GM12878 (cell line): ENCODE data around the gene DOCK1. TPM values are rescaled to one million over a fixed set of nuclear protein-coding genes. Genes with fewer than 3 reads are reported as not detected.

Experiments
- ATAC-seq: fragments of 200-7000 bp; cut with Tn5 transposase; 3 replicates; pipeline ENCODE4 v1.9.1; 2020; ENCODE audit warnings: mild to moderate bottlenecking, moderate library complexity
- BruUV-seq: library from RNA; stranded (reverse); fragments of 400-500 nt; replicated peaks from 2 replicates; lab custom pipeline; 2021; lab: Mats Ljungman, UMichigan
- CTCF ChIA-PET: fragments of 300-600 bp; sonication (Branson Sonifier 250); formaldehyde crosslinking; extraction: SDS; loops from one replicate; lab custom pipeline; 2021; ENCODE audit warnings: inconsistent platforms; lab: Yijun Ruan, JAX
- POLR2A ChIA-PET: fragments of 350-600 bp; formaldehyde crosslinking; extraction: SDS; loops from one replicate; lab custom pipeline; 2021; ENCODE audit warnings: inconsistent platforms; lab: Charles Lee
- RAD21 ChIA-PET: fragments of 300-600 bp; sonication (Branson Sonifier 250); formaldehyde crosslinking; loops from one replicate; lab custom pipeline; 2023; ENCODE audit warnings: antibody characterized with exemption; ENCODE audit not compliant: unreplicated experiment; lab: Charles Lee
- SMC1A ChIA-PET: fragments of 300-600 bp; sonication (Branson Sonifier 250); formaldehyde crosslinking; loops from one replicate; lab custom pipeline; 2023; ENCODE audit not compliant: unreplicated experiment, uncharacterized antibody; lab: Charles Lee
- DNase-seq: peaks from one replicate; pipeline ENCODE4 v3.0.0-alpha.2; 2011; ENCODE audit warnings: low read depth, low spot score
- FAIRE-seq: peaks from 3 replicates; lab custom pipeline; 2011; peaks lifted over from hg19 to GRCh38; lab: Jason Lieb, UNC
- H2AFZ ChIP-seq: 2 replicates; pipeline ENCODE4 v1.6.0; 2011; ENCODE audit warnings: low read depth, low read length, control low read depth; ENCODE audit not compliant: control insufficient read depth
- H3K27ac ChIP-seq: 2 replicates; pipeline ENCODE4 v1.5.1; 2011; ENCODE audit warnings: control low read depth; ENCODE audit not compliant: control insufficient read depth, insufficient read depth
- H3K27me3 ChIP-seq, 2 experiments: replicated peaks in 1 of 2; 2 replicates each; pipeline versions ENCODE4 v1.6.0 to v1.6.1; 2011; ENCODE audit warnings: low read length in 1 of 2; ENCODE audit not compliant: control insufficient read depth in 2 of 2, insufficient read depth in 2 of 2
- H3K36me3 ChIP-seq, 2 experiments: 2 replicates each; pipeline ENCODE4 v1.5.1; 2011; ENCODE audit warnings: low read length in 1 of 2; ENCODE audit not compliant: control insufficient read depth in 2 of 2, insufficient read depth in 2 of 2
- H3K4me1 ChIP-seq: 2 replicates; pipeline ENCODE4 v1.6.1; 2011; ENCODE audit warnings: mild to moderate bottlenecking, low read length, moderate library complexity, mixed read lengths; ENCODE audit not compliant: control insufficient read depth, insufficient read depth
- H3K4me2 ChIP-seq: 2 replicates; pipeline ENCODE4 v1.6.0; 2011; ENCODE audit warnings: control low read depth; ENCODE audit not compliant: control insufficient read depth, insufficient read depth
- H3K4me3 ChIP-seq: fragments of 200-600 bp; sonication (generic); 2 replicates; pipeline ENCODE4 v1.5.1; 2016
- H3K79me2 ChIP-seq: 2 replicates; pipeline ENCODE4 v1.6.0; 2011; ENCODE audit warnings: low read length; ENCODE audit not compliant: control insufficient read depth, insufficient read depth
- H3K9ac ChIP-seq: 2 replicates; pipeline ENCODE4 v1.8.0; 2011; ENCODE audit warnings: low read length, control low read depth, mixed read lengths; ENCODE audit not compliant: control insufficient read depth, insufficient read depth
- H3K9me3 ChIP-seq: replicated peaks from 3 replicates; pipeline ENCODE4 v1.5.1; 2011; ENCODE audit warnings: mild to moderate bottlenecking, low read length; ENCODE audit not compliant: control insufficient read depth, insufficient read depth
- H4K20me1 ChIP-seq: 2 replicates; pipeline ENCODE4 v1.6.0; 2011; ENCODE audit not compliant: control insufficient read depth, insufficient read depth
- CEBPB ChIP-seq, 2 experiments: fragments of 150-350 bp in 1 of 2; IDR thresholded peaks; 2 replicates each; pipeline ENCODE4 v1.6.1; 2012 to 2014; ENCODE audit warnings: low read depth in 2 of 2, low read length in 2 of 2, borderline replicate concordance in 1 of 2, inconsistent platforms in 1 of 2
- SREBF1 ChIP-seq: IDR thresholded peaks from 2 replicates; pipeline ENCODE4 v1.6.1; 2012; ENCODE audit warnings: mild to moderate bottlenecking, low read length
- WGBS: methylation state at CpG from one replicate; pipeline ENCODE4 v1.1.6; 2016; ENCODE audit warnings: low lambda C conversion rate; ENCODE audit not compliant: insufficient replicate concordance, insufficient coverage; ENCODE audit errors: missing lambda C conversion rate; 5-methylcytosine and 5-hydroxymethylcytosine counted together
- in situ Hi-C: fragments of 300-500 bp; cut with MboI; formaldehyde crosslinking; loops from 9 replicates; pipeline ENCODE4 v1.14.3; 2018; ENCODE audit warnings: mixed read lengths
- intact Hi-C: fragments of 100-400 bp; cut with micrococcal nuclease; formaldehyde crosslinking; loops from one replicate; pipeline ENCODE4 v1.14.2; 2022; ENCODE audit not compliant: unreplicated experiment
- polyA plus RNA-seq, 11 experiments: library from polyadenylated mRNA; depleted of rRNA in 4 of 11; unstranded in 6 of 11; stranded (reverse) in 5 of 11; fragments of >200 nt; fragmentation: Nextera tagmentation in 4 of 11; fragmentation: Illumina TruSeq in 1 of 11; extraction: Ambion mirVana in 4 of 11; extraction: Trizol in 1 of 11; gene quantifications; 1 replicate in 1 of 11; 2 replicates in 10 of 11; pipeline versions ENCODE4 v1.2.1 to v1.2.3, GENCODE V29; 2011 to 2016; ENCODE audit warnings: inconsistent platforms in 2 of 11, missing spikeins in 2 of 11, low read depth in 1 of 11
- total RNA-seq, 4 experiments: library from RNA; depleted of rRNA in 3 of 4; stranded (reverse); fragments of >200 nt in 3 of 4; fragmentation: Illumina TruSeq in 1 of 4; extraction: Trizol in 1 of 4; gene quantifications; 2 replicates each; pipeline versions ENCODE4 v1.2.1 to v1.2.3, GENCODE V29; 2013 to 2021
- TF ChIP-seq, protein P1 (sequence below): IDR thresholded peaks from 2 replicates; pipeline ENCODE4 v1.6.1; 2012; ENCODE audit warnings: mild to moderate bottlenecking, low read depth, low read length

Gene DOCK1
- total and polyA plus RNA-seq, 10 of the 15 experiments (the other 5 are each of a cell fraction or from before 2014, with no cell fraction given), result 0.05 to 0.18 TPM; not detected in 8

GRCh38 chr10:127174866-127175265 lies 269.6 kb downstream of the DOCK1 start:
- ATAC-seq, result no peak
- in situ Hi-C loops (no loop called here), intact Hi-C loops (no loop called here)
- no peak for DNase-seq
- Histone ChIP-seq H2AFZ (no peak overlapping the region), H3K27me3 (no peaks in the 10 kb centered on the region), H3K27ac (no peak overlapping the region), H3K36me3 (no peaks in the 10 kb centered on the region), H3K4me1 (no peaks in the 10 kb centered on the region), H3K79me2 (no peaks in the 10 kb centered on the region), H3K4me3 (no peak overlapping the region), H4K20me1 (no peaks in the 10 kb centered on the region), H3K9me3 (no peaks in the 10 kb centered on the region), H3K9ac (no peak overlapping the region), H3K4me2 (no peak overlapping the region)
- POLR2A ChIA-PET, result no interaction called here
- RAD21 ChIA-PET, result no interaction called here
- CTCF ChIA-PET, result no interaction called here
- 58% methylated on average over 8 of the region's 8 CpGs for WGBS
- TF ChIP-seq CEBPB (IDR thresholded peaks at IDR 0.05; ENCODE audit: borderline replicate concordance in 1 of 2, low read depth in 2 of 2, low read length in 2 of 2) (no peak), SREBF1 (no peak)
- TF ChIP-seq, protein P1, sequence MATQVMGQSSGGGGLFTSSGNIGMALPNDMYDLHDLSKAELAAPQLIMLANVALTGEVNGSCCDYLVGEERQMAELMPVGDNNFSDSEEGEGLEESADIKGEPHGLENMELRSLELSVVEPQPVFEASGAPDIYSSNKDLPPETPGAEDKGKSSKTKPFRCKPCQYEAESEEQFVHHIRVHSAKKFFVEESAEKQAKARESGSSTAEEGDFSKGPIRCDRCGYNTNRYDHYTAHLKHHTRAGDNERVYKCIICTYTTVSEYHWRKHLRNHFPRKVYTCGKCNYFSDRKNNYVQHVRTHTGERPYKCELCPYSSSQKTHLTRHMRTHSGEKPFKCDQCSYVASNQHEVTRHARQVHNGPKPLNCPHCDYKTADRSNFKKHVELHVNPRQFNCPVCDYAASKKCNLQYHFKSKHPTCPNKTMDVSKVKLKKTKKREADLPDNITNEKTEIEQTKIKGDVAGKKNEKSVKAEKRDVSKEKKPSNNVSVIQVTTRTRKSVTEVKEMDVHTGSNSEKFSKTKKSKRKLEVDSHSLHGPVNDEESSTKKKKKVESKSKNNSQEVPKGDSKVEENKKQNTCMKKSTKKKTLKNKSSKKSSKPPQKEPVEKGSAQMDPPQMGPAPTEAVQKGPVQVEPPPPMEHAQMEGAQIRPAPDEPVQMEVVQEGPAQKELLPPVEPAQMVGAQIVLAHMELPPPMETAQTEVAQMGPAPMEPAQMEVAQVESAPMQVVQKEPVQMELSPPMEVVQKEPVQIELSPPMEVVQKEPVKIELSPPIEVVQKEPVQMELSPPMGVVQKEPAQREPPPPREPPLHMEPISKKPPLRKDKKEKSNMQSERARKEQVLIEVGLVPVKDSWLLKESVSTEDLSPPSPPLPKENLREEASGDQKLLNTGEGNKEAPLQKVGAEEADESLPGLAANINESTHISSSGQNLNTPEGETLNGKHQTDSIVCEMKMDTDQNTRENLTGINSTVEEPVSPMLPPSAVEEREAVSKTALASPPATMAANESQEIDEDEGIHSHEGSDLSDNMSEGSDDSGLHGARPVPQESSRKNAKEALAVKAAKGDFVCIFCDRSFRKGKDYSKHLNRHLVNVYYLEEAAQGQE, result no peak
- SMC1A ChIA-PET, result no interaction called here
- no TSS peak for BruUV-seq
- no peak for FAIRE-seq
